Calu3 (cell line): Measurements from ENCODE around the gene TRPM4. TPM values are rescaled to one million over a fixed set of nuclear protein-coding genes. Genes with fewer than 3 reads are reported as not detected.

ENCODE experiments used
- BruUV-seq: library from RNA; stranded (reverse); fragments of 400-500 nt; replicated peaks from 2 replicates; lab custom pipeline; 2021; lab: Mats Ljungman, UMichigan
- CTCF ChIA-PET: fragments of 300-600 bp; sonication (Branson Sonifier 250); formaldehyde crosslinking; loops from one replicate; lab custom pipeline; 2022; ENCODE audit warnings: antibody characterized with exemption; lab: Charles Lee
- DNase-seq: peaks from one replicate; pipeline ENCODE4 v3.0.0; 2022
- H3K27ac Mint-ChIP-seq: one replicate; pipeline ENCODE4 v1.8.0; 2022; ENCODE audit warnings: mixed read lengths; ENCODE audit not compliant: unreplicated experiment
- H3K27me3 Mint-ChIP-seq: one replicate; pipeline ENCODE4 v1.8.0; 2022; ENCODE audit warnings: mixed read lengths; ENCODE audit not compliant: unreplicated experiment
- H3K36me3 Mint-ChIP-seq: one replicate; pipeline ENCODE4 v1.8.0; 2022; ENCODE audit warnings: mild to moderate bottlenecking, moderate library complexity, mixed read lengths; ENCODE audit not compliant: insufficient read depth, unreplicated experiment
- H3K4me1 Mint-ChIP-seq: one replicate; pipeline ENCODE4 v1.8.0; 2022; ENCODE audit warnings: mild to moderate bottlenecking, low read depth, mixed read lengths; ENCODE audit not compliant: unreplicated experiment
- H3K4me3 Mint-ChIP-seq: one replicate; pipeline ENCODE4 v1.8.0; 2022; ENCODE audit warnings: mild to moderate bottlenecking, low read depth, moderate library complexity, mixed read lengths; ENCODE audit not compliant: unreplicated experiment
- H3K9me3 Mint-ChIP-seq: one replicate; pipeline ENCODE4 v1.8.0; 2022; ENCODE audit warnings: low read depth, mixed read lengths; ENCODE audit not compliant: unreplicated experiment
- CTCF ChIP-seq: fragments of 200-600 bp; IDR thresholded peaks from one replicate; pipeline ENCODE4 v1.8.0; 2022; ENCODE audit warnings: antibody characterized with exemption; ENCODE audit not compliant: unreplicated experiment
- intact Hi-C: fragments of 100-400 bp; cut with micrococcal nuclease; formaldehyde crosslinking; loops from one replicate; pipeline ENCODE4 v1.10.0; 2022; ENCODE audit not compliant: unreplicated experiment
- total RNA-seq: library from RNA; stranded (reverse); gene quantifications from 2 replicates; pipeline ENCODE4 v1.2.3, GENCODE V29; 2022

TRPM4 gene
- total RNA-seq, 1 experiment from 2014 or later, result 70.0 TPM

- H3K27me3 Mint-ChIP-seq, result no peaks in the 10 kb centered on the region
- peaks cover 13% of the 10 kb centered on the region for H3K4me1 Mint-ChIP-seq
- peak overlapping the region; percentile 60 for H3K4me3 Mint-ChIP-seq
- no peak for DNase-seq
- peak overlapping the region; percentile 55 for H3K27ac Mint-ChIP-seq
- H3K9me3 Mint-ChIP-seq, result peaks cover 2% of the 10 kb centered on the region
- intact Hi-C loops, result loop anchor here (1.0 kb wide), 1 partner anchor 42 kb away; no protein-coding TSS in a partner anchor
- peaks cover 12% of the 10 kb centered on the region for H3K36me3 Mint-ChIP-seq
- CTCF ChIA-PET, result interaction anchor here (0.6 to 1.1 kb wide), 4 partner anchors 11 to 153 kb away, joined by 7 to 13 read pairs (median 8); no protein-coding TSS in a partner anchor
- TF ChIP-seq CTCF, result no peak
- BruUV-seq, result no TSS peak
Measured at GRCh38 chr19:49128545-49129237, 28.9 kb upstream of the TRPM4 start.

GRCh38 chr19:49129238-49129583 lies 28.4 kb upstream of the TRPM4 start:
- no TSS peak for BruUV-seq
- Mint-ChIP-seq H3K27ac (no peak overlapping the region), H3K27me3 (no peaks in the 10 kb centered on the region), H3K9me3 (peaks cover 2% of the 10 kb centered on the region), H3K4me1 (peaks cover 13% of the 10 kb centered on the region), H3K36me3 (peaks cover 12% of the 10 kb centered on the region), H3K4me3 (no peak overlapping the region)
- intact Hi-C loops, result no loop called here
- no peak for TF ChIP-seq CTCF
- CTCF ChIA-PET, result interaction anchor here (0.6 kb wide), 1 partner anchor 154 kb away, joined by 7 read pairs; no protein-coding TSS in a partner anchor
- DNase-seq, result no peak

- peaks cover 13% of the 10 kb centered on the region for H3K4me1 Mint-ChIP-seq
- TF ChIP-seq CTCF, result no peak
- no peak overlapping the region for H3K4me3 Mint-ChIP-seq
- no peak overlapping the region for H3K27ac Mint-ChIP-seq
- CTCF ChIA-PET, result no interaction called here
- BruUV-seq, result no TSS peak
- H3K9me3 Mint-ChIP-seq, result peaks cover 2% of the 10 kb centered on the region
- H3K27me3 Mint-ChIP-seq, result no peaks in the 10 kb centered on the region
- peaks cover 12% of the 10 kb centered on the region for H3K36me3 Mint-ChIP-seq
- intact Hi-C loops, result no loop called here
- DNase-seq, result no peak
Measured at GRCh38 chr19:49130325-49130724, 27.3 kb upstream of the TRPM4 start.

GRCh38 chr19:49132974-49133609 lies 24.5 kb upstream of the TRPM4 start:
- Mint-ChIP-seq H3K4me3 (peak overlapping the region; percentile 58), H3K4me1 (peaks cover 10% of the 10 kb centered on the region), H3K36me3 (peaks cover 7% of the 10 kb centered on the region), H3K27me3 (no peaks in the 10 kb centered on the region), H3K9me3 (peaks cover 2% of the 10 kb centered on the region), H3K27ac (no peak overlapping the region)
- CTCF ChIA-PET, result interaction anchor here (0.6 kb wide), 2 partner anchors 72 kb away, joined by 9 to 12 read pairs; no protein-coding TSS in a partner anchor
- DNase-seq, result no peak
- TF ChIP-seq CTCF, result no peak
- intact Hi-C loops, result no loop called here
- no TSS peak for BruUV-seq
